ENCODE data around the gene SARS2.
A peak's percentile ranks its signal among the peaks of the same experiment; 100 is the strongest.

SARS2 gene

GRCh38 chr19:38929929-38930775 lies at the start of gene SARS2:
Gene SARS2, minus strand, starts transcription at chr19:38930763. Its CDS starts 27 bp downstream, at chr19:38930736.
- peak within 1 kb of the TSS; percentile 96 for H3K9ac ChIP-seq (ENCODE audit: low read length)
- no peaks in the 10 kb centered on the region for H3K9me2 ChIP-seq (ENCODE audit: low read depth, low read length)
- H2AFZ ChIP-seq (ENCODE audit: low read length) = no peak within 1 kb of the TSS; the same call in 1 of the 2 replicates
- peak within 1 kb of the TSS; percentile 94 for H3K4me2 ChIP-seq (ENCODE audit: low read length)
- H3F3A ChIP-seq (ENCODE audit: insufficient read depth, low read length) = no peaks in the 10 kb centered on the region
- peaks cover 44% of the 10 kb centered on the region for H3K36me3 ChIP-seq (ENCODE audit: insufficient read depth, low read length)
- H3K4me3 ChIP-seq (ENCODE audit: low read depth, low read length, poor library complexity, severe bottlenecking) = peak within 1 kb of the TSS; percentile 98
- TF ChIP-seq EZH2 (IDR thresholded peaks at IDR 0.05; ENCODE audit: borderline replicate concordance, low read length) (no peak), CTCF (IDR thresholded peaks at IDR 0.05; ENCODE audit: low read length) (peak; percentile 99)
- peaks cover 16% of the 10 kb centered on the region; the same call in 1 of the 2 replicates for H3K79me2 ChIP-seq (ENCODE audit: insufficient read depth, low read length)
- H3K27me3 ChIP-seq (ENCODE audit: insufficient read depth, low read length) = no peaks in the 10 kb centered on the region
- H3K9me3 ChIP-seq (ENCODE audit: low read length) = peaks cover 6% of the 10 kb centered on the region; the same call in 1 of the 2 replicates
- peak within 1 kb of the TSS; percentile 83 for H3K27ac ChIP-seq (ENCODE audit: low read depth, low read length, poor library complexity, severe bottlenecking)
- H4K20me1 ChIP-seq (ENCODE audit: insufficient read depth, low read length) = no peaks in the 10 kb centered on the region
- peaks cover 23% of the 10 kb centered on the region for H3K4me1 ChIP-seq (ENCODE audit: insufficient read depth, low read length, severe bottlenecking)

- H3K4me3 ChIP-seq (ENCODE audit: low read depth, low read length, poor library complexity, severe bottlenecking) = no peak overlapping the region
- no peaks in the 10 kb centered on the region; the same call in 1 of the 2 replicates for H3K36me3 ChIP-seq (ENCODE audit: insufficient read depth, low read length)
- H3K27me3 ChIP-seq (ENCODE audit: insufficient read depth, low read length) = no peaks in the 10 kb centered on the region; the same call in 1 of the 2 replicates
- no peaks in the 10 kb centered on the region for H3K4me1 ChIP-seq (ENCODE audit: insufficient read depth, low read length, severe bottlenecking)
- TF ChIP-seq EZH2 (IDR thresholded peaks at IDR 0.05; ENCODE audit: borderline replicate concordance, low read length) = no peak
- no peak for TF ChIP-seq CTCF (IDR thresholded peaks at IDR 0.05; ENCODE audit: low read length)
- no peak overlapping the region for H2AFZ ChIP-seq (ENCODE audit: low read length)
- H3K4me2 ChIP-seq (ENCODE audit: low read length) = no peak overlapping the region
- no peaks in the 10 kb centered on the region for H4K20me1 ChIP-seq (ENCODE audit: insufficient read depth, low read length)
- no peak overlapping the region for H3K27ac ChIP-seq (ENCODE audit: low read depth, low read length, poor library complexity, severe bottlenecking)
- no peaks in the 10 kb centered on the region for H3K9me2 ChIP-seq (ENCODE audit: low read depth, low read length)
- H3K79me2 ChIP-seq (ENCODE audit: insufficient read depth, low read length) = no peaks in the 10 kb centered on the region
- H3K9ac ChIP-seq (ENCODE audit: low read length) = no peak overlapping the region
- H3F3A ChIP-seq (ENCODE audit: insufficient read depth, low read length) = no peaks in the 10 kb centered on the region
- H3K9me3 ChIP-seq (ENCODE audit: low read length) = peaks cover 5% of the 10 kb centered on the region; the same call in 1 of the 2 replicates
Observed at GRCh38 chr19:38979812-38980211, 49.2 kb upstream of the SARS2 start.

GRCh38 chr19:38978326-38978689 lies 47.7 kb upstream of the SARS2 start:
- TF ChIP-seq CTCF (IDR thresholded peaks at IDR 0.05; ENCODE audit: low read length) (no peak), EZH2 (IDR thresholded peaks at IDR 0.05; ENCODE audit: borderline replicate concordance, low read length) (no peak)
- Histone ChIP-seq H3K4me3 (ENCODE audit: low read depth, low read length, poor library complexity, severe bottlenecking) (no peak overlapping the region), H3K4me1 (ENCODE audit: insufficient read depth, low read length, severe bottlenecking) (no peaks in the 10 kb centered on the region), H3K9me2 (ENCODE audit: low read depth, low read length) (no peaks in the 10 kb centered on the region), H3K9me3 (ENCODE audit: low read length) (peaks cover 5% of the 10 kb centered on the region; the same call in 1 of the 2 replicates), H4K20me1 (ENCODE audit: insufficient read depth, low read length) (no peaks in the 10 kb centered on the region), H3K27me3 (ENCODE audit: insufficient read depth, low read length) (no peaks in the 10 kb centered on the region; the same call in 1 of the 2 replicates), H3K9ac (ENCODE audit: low read length) (no peak overlapping the region), H3F3A (ENCODE audit: insufficient read depth, low read length) (no peaks in the 10 kb centered on the region), H3K36me3 (ENCODE audit: insufficient read depth, low read length) (no peaks in the 10 kb centered on the region; the same call in 1 of the 2 replicates), H3K79me2 (ENCODE audit: insufficient read depth, low read length) (no peaks in the 10 kb centered on the region), H3K27ac (ENCODE audit: low read depth, low read length, poor library complexity, severe bottlenecking) (no peak overlapping the region), H2AFZ (ENCODE audit: low read length) (no peak overlapping the region), H3K4me2 (ENCODE audit: low read length) (no peak overlapping the region)

All from OCI-LY1 (cell line).